Upper lobe of left lung (tissue), 4 donors: ENCODE results near the gene C1orf216.

Experiments
- CTCF ChIP-seq, 6 experiments: fragments of 450-650 bp in 4 of 6; fragments of 200-600 bp in 2 of 6; sonication (generic) in 2 of 6; IDR thresholded peaks; one replicate each; pipeline ENCODE4 v1.5.1; 2016 to 2019; ENCODE audit warnings: antibody characterized with exemption in 6 of 6
- POLR2A ChIP-seq, 4 donors: fragments of 450-650 bp; IDR thresholded peaks; one replicate each; pipeline ENCODE4 v1.5.1; 2016 to 2017; ENCODE audit warnings: antibody characterized with exemption in 4 of 4, mild to moderate bottlenecking in 2 of 4
- POLR2AphosphoS5 ChIP-seq, 2 donors: sonication (generic); formaldehyde crosslinking; IDR thresholded peaks; one replicate each; pipeline ENCODE4 v1.5.1; 2017; ENCODE audit warnings: antibody characterized with exemption in 2 of 2

- TF ChIP-seq POLR2A (IDR thresholded peaks at IDR 0.05) (no peak), CTCF (IDR thresholded peaks at IDR 0.05) (no peak), POLR2AphosphoS5 (IDR thresholded peaks at IDR 0.05) (no peak)
Observed at GRCh38 chr1:35725596-35725995, 6.9 kb upstream of the C1orf216 start.
